ENCODE data around the gene SLC25A22. TPM values are rescaled to one million over a fixed set of nuclear protein-coding genes. Genes with fewer than 3 reads are reported as not detected.

The SLC25A22 gene
- total RNA-seq, 2 donors from 2014 or later, result 21.2 to 43.2 TPM

DNA sequence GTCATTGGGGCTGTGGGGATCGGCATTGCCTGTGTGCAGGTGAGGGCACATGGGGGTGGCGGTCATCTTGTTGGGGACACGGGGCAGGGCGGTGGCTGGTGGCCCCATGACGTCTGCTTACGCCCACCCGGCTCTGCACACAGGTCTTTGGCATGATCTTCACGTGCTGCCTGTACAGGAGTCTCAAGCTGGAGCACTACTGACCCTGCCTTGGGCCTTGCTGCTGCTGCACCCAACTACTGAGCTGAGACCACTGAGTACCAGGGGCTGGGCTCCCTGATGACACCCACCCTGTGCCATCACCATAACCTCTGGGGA lies 39.9 kb upstream of the SLC25A22 start:
- H3K4me3 ChIP-seq, result no peak overlapping the region
- DNase-seq (ENCODE audit: low spot score), result no peak
- WGBS, result 82% methylated on average over 8 of the region's 8 CpGs
- no peak overlapping the region for H3K27ac ChIP-seq
- H3K9me3 ChIP-seq, result no peaks in the 10 kb centered on the region
- H3K4me1 ChIP-seq (replicated peaks), result peaks cover 24% of the 10 kb centered on the region
- H3K36me3 ChIP-seq, result peaks cover 4 to 6% of the 10 kb centered on the region in 2 donors
- TF ChIP-seq CTCF (IDR thresholded peaks at IDR 0.05) (no peak), POLR2A (IDR thresholded peaks at IDR 0.05) (no peak), POLR2AphosphoS5 (IDR thresholded peaks at IDR 0.05) (no peak)
- no peaks in the 10 kb centered on the region for H3K27me3 ChIP-seq (replicated peaks; ENCODE audit: insufficient read depth)
- intact Hi-C loops (cut with DNase I), result no loop called here

- WGBS, result 89% methylated on average over 16 of the region's 22 CpGs
- no peak overlapping the region for H3K27ac ChIP-seq
- intact Hi-C loops (cut with DNase I), result no loop called here
- H3K9me3 ChIP-seq, result no peaks in the 10 kb centered on the region
- H3K4me1 ChIP-seq (replicated peaks), result peaks cover 26% of the 10 kb centered on the region
- H3K36me3 ChIP-seq, result peaks cover 4 to 6% of the 10 kb centered on the region in 2 donors
- TF ChIP-seq POLR2AphosphoS5 (IDR thresholded peaks at IDR 0.05), result no peak
- TF ChIP-seq POLR2A (IDR thresholded peaks at IDR 0.05), result no peak
- TF ChIP-seq CTCF (IDR thresholded peaks at IDR 0.05), result no peak
- H3K27me3 ChIP-seq (replicated peaks; ENCODE audit: insufficient read depth), result no peaks in the 10 kb centered on the region
- DNase-seq (ENCODE audit: low spot score), result no peak
- H3K4me3 ChIP-seq, result no peak overlapping the region
These were observed 39.3 kb upstream of the SLC25A22 start for GRCh38 chr11:837189-837989.

GRCh38 chr11:836700-837099 lies 38.6 kb upstream of the SLC25A22 start:
- intact Hi-C loops (cut with DNase I), result no loop called here
- Histone ChIP-seq H3K27me3 (replicated peaks; ENCODE audit: insufficient read depth) (no peaks in the 10 kb centered on the region), H3K27ac (no peak overlapping the region), H3K36me3 (peaks cover 4 to 6% of the 10 kb centered on the region in 2 donors), H3K4me1 (replicated peaks) (peaks cover 29% of the 10 kb centered on the region), H3K4me3 (no peak overlapping the region), H3K9me3 (no peaks in the 10 kb centered on the region)
- DNase-seq (ENCODE audit: low spot score), result no peak
- WGBS, result 86% methylated on average over 9 of the region's 9 CpGs
- TF ChIP-seq POLR2A (IDR thresholded peaks at IDR 0.05), result no peak
- no peak for TF ChIP-seq CTCF (IDR thresholded peaks at IDR 0.05)
- no peak for TF ChIP-seq POLR2AphosphoS5 (IDR thresholded peaks at IDR 0.05)

GRCh38 chr11:836274-836673 lies 38.2 kb upstream of the SLC25A22 start:
- Histone ChIP-seq H3K27me3 (replicated peaks; ENCODE audit: insufficient read depth) (no peaks in the 10 kb centered on the region), H3K9me3 (no peaks in the 10 kb centered on the region), H3K4me1 (replicated peaks) (peaks cover 25% of the 10 kb centered on the region), H3K36me3 (peaks cover 4 to 6% of the 10 kb centered on the region in 2 donors), H3K27ac (no peak overlapping the region), H3K4me3 (no peak overlapping the region)
- no peak for DNase-seq (ENCODE audit: low spot score)
- WGBS, result 89% methylated on average over 11 of the region's 14 CpGs
- intact Hi-C loops (cut with DNase I), result no loop called here
- no peak for TF ChIP-seq POLR2AphosphoS5 (IDR thresholded peaks at IDR 0.05)
- no peak for TF ChIP-seq POLR2A (IDR thresholded peaks at IDR 0.05)
- no peak for TF ChIP-seq CTCF (IDR thresholded peaks at IDR 0.05)

Measured in prostate gland (tissue), 2 donors.